HG02759 (cell line): ENCODE results near the gene ANKRD30BL.
"Not testable (repeated sequence)": the region's sequence is repeated elsewhere in the genome, so short reads cannot be mapped to it uniquely, and the experiment has no call there.

ENCODE experiments used
- ATAC-seq: cut with Tn5 transposase; IDR thresholded peaks from one replicate; pipeline ENCODE4 v1.9.1; 2021; ENCODE audit warnings: mild to moderate bottlenecking, moderate library complexity; ENCODE audit not compliant: unreplicated experiment

Gene ANKRD30BL, protein sequence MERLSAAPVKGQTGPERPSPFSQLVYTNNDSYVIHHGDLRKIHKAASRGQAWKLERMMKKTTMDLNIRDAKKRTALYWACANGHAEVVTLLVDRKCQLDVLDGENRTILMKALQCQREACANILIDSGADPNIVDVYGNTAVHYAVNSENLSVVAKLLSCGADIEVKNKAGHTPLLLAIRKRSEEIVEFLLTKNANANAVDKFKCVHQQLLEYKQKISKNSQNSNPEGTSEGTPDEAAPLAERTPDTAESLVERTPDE

GRCh38 chr2:132161161-132162124 is at the start of gene ANKRD30BL:
Gene ANKRD30BL (minus strand): TSS chr2:132161952. CDS start chr2:132161705, 247 bp downstream.
- ATAC-seq = not testable (repeated sequence)

DNA sequence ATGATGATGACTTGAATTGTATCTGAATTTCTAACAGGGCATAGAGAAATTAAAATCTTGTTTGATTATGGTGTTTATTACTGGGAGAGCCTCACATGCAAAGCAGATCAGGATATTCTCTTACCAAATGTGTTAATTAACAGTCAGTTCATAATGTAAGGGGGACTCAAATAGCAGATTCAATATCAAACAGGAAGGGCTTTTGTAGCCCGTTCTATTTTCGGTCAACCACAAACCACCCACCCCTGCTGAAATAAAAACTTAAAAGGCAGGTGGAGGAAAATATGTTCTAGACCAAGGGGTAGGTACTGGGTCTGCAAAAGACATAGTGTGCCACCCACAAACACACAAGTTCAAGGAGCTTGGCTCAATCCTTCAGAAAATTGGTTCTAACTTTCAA is 41.1 kb upstream of the ANKRD30BL start:
- not testable (repeated sequence) for ATAC-seq

DNA sequence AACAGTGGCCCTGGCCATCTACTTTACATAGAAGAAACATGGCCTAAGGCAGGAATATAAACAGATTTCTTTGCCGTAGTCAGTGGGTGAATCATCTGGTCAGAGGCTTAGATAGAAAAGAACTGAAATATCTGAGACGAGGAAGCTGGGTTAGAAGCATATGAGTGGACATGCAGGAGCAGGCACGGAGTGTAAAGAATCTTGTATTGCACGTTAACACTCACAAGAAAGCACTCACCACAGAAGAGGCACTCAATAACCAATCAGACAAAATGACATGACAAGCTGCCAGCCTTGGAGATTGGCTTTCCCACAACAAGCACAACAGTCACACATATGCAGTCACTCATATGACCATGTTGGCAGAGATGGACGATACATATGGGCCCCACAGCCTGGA is 31.1 kb upstream of the ANKRD30BL start:
- not testable (repeated sequence) for ATAC-seq

- ATAC-seq = not testable (repeated sequence)
Observed at GRCh38 chr2:132167100-132167499, 5.3 kb upstream of the ANKRD30BL start.

- not testable (repeated sequence) for ATAC-seq
Observed at GRCh38 chr2:132162125-132162660, 441 bp upstream of the ANKRD30BL start.

DNA sequence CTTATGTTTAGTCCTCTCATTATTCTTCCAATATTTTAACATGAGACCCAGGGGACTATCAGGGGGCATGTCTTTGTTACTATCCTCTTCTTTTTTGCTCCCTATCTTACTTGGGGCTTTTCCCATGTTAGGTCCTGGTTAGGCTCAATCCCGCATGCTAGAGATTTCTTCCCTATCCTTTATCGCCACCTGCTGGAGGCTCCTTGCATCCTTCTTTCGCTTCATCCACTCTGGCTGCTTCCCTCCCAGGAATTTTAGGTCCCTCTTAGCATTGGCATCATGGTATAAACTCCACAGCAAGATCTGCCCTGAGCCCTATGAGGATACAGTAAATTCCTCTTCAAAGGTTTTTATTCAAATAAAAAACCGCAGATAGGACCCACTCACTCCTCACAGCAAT is 15.0 kb downstream of the ANKRD30BL start:
- ATAC-seq = not testable (repeated sequence)
